PC-9 (cell line): ENCODE measurements around the gene GAL3ST1.

Experiments used
- CTCF ChIP-seq: fragments of 200-600 bp; sonication (generic); conservative IDR thresholded peaks from 2 replicates; pipeline ENCODE4 v1.6.1; 2017; ENCODE audit warnings: mixed run types, antibody characterized with exemption, mild to moderate bottlenecking, moderate library complexity
- EZH2 ChIP-seq: fragments of 200-600 bp; sonication (generic); IDR thresholded peaks from 2 replicates; pipeline ENCODE4 v1.8.0; 2017; ENCODE audit warnings: antibody characterized with exemption, low read depth

GRCh38 chr22:30580896-30581295, 6.4 kb upstream of the GAL3ST1 start:
- TF ChIP-seq CTCF (no peak), EZH2 (no peak)
